Activated CD4-positive, alpha-beta T cell treated with anti-CD3 and anti-CD28 coated beads for 48 hours (primary cell): ENCODE data around the gene PSG5.
"Not testable (repeated sequence)": the region's sequence is repeated elsewhere in the genome, so short reads cannot be mapped to it uniquely, and the experiment has no call there.

Experiments used
- DNase-seq: peaks from one replicate; pipeline ENCODE4 v3.0.0-alpha.2; 2020

Gene PSG5

GRCh38 chr19:43186311-43186935, at the start of gene PSG5:
PSG5 (minus strand) TSS chr19:43186536; CDS start chr19:43186405, 131 bp downstream.
- not testable (repeated sequence) for DNase-seq

- not testable (repeated sequence) for DNase-seq
These were observed 49.4 kb upstream of the PSG5 start for GRCh38 chr19:43235686-43236085.

- DNase-seq, result no peak
These were observed 43.0 kb upstream of the PSG5 start for GRCh38 chr19:43229315-43229714.

GRCh38 chr19:43228730-43229129, 42.4 kb upstream of the PSG5 start:
- DNase-seq, result not testable (repeated sequence)

GRCh38 chr19:43226986-43227385, 40.6 kb upstream of the PSG5 start:
- DNase-seq, result not testable (repeated sequence)

GRCh38 chr19:43224855-43225253, 38.5 kb upstream of the PSG5 start:
- DNase-seq, result no peak

- DNase-seq, result not testable (repeated sequence)
These were observed 38.0 kb upstream of the PSG5 start for GRCh38 chr19:43224201-43224854.

GRCh38 chr19:43221891-43222290, 35.6 kb upstream of the PSG5 start:
- not testable (repeated sequence) for DNase-seq

GRCh38 chr19:43219136-43219535, 32.8 kb upstream of the PSG5 start:
- not testable (repeated sequence) for DNase-seq

GRCh38 chr19:43215881-43216280, 29.5 kb upstream of the PSG5 start:
- not testable (repeated sequence) for DNase-seq

GRCh38 chr19:43207991-43208390, 21.7 kb upstream of the PSG5 start:
- DNase-seq, result no peak

- DNase-seq, result not testable (repeated sequence)
These were observed 20.8 kb upstream of the PSG5 start for GRCh38 chr19:43207174-43207573.

- not testable (repeated sequence) for DNase-seq
These were observed 19.3 kb upstream of the PSG5 start, which contains the start of gene PSG4 for GRCh38 chr19:43205471-43206105. PSG4 (minus strand) TSS chr19:43205638; CDS start chr19:43205536, 102 bp downstream.

- DNase-seq, result not testable (repeated sequence)
These were observed 17.3 kb upstream of the PSG5 start for GRCh38 chr19:43203611-43204010.

GRCh38 chr19:43201891-43202290, 15.6 kb upstream of the PSG5 start:
- not testable (repeated sequence) for DNase-seq

- DNase-seq, result not testable (repeated sequence)
These were observed 15.0 kb upstream of the PSG5 start for GRCh38 chr19:43201337-43201801.

- DNase-seq, result not testable (repeated sequence)
These were observed 12.5 kb upstream of the PSG5 start for GRCh38 chr19:43198686-43199419.

GRCh38 chr19:43197666-43198397, 11.5 kb upstream of the PSG5 start:
- DNase-seq, result not testable (repeated sequence)

- not testable (repeated sequence) for DNase-seq
These were observed 8.1 kb upstream of the PSG5 start for GRCh38 chr19:43194397-43194796.

- DNase-seq, result not testable (repeated sequence)
These were observed 6.2 kb upstream of the PSG5 start for GRCh38 chr19:43192381-43193155.

GRCh38 chr19:43188092-43188491, 1.8 kb upstream of the PSG5 start:
- DNase-seq, result not testable (repeated sequence)
